ENCODE measurements around the gene IL13. TPM values are rescaled to one million over a fixed set of nuclear protein-coding genes. Genes with fewer than 3 reads are reported as not detected.

Gene IL13
- total RNA-seq, 1 donor from 2014 or later: not detected

DNA sequence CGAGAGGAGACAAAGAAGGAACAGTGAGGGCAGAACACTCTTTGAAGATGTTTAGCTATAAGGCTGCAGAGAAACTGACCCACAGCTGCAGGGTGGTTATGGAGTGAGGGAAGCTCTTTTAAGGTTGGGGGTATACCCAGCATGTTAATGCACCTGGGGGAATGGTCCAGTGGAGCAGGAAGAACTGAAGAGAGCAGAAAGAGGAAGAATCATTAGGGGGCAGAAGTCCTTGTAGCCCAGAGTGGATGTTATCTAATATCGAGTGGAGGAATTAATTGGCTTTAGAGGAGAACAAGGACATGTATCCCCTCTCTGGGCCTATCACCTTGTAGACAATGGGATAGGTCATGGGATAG, 23.5 kb downstream of the IL13 start:
- TF ChIP-seq, protein P1, sequence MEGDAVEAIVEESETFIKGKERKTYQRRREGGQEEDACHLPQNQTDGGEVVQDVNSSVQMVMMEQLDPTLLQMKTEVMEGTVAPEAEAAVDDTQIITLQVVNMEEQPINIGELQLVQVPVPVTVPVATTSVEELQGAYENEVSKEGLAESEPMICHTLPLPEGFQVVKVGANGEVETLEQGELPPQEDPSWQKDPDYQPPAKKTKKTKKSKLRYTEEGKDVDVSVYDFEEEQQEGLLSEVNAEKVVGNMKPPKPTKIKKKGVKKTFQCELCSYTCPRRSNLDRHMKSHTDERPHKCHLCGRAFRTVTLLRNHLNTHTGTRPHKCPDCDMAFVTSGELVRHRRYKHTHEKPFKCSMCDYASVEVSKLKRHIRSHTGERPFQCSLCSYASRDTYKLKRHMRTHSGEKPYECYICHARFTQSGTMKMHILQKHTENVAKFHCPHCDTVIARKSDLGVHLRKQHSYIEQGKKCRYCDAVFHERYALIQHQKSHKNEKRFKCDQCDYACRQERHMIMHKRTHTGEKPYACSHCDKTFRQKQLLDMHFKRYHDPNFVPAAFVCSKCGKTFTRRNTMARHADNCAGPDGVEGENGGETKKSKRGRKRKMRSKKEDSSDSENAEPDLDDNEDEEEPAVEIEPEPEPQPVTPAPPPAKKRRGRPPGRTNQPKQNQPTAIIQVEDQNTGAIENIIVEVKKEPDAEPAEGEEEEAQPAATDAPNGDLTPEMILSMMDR (IDR thresholded peaks at IDR 0.05): no peak
- Mint-ChIP-seq H3K36me3 (ENCODE audit: low read depth) (peaks cover 3% of the 10 kb centered on the region), H3K4me1 (ENCODE audit: low read depth) (peaks cover 38% of the 10 kb centered on the region), H3K27me3 (ENCODE audit: low read depth) (no peaks in the 10 kb centered on the region), H3K9me3 (ENCODE audit: low read depth) (no peaks in the 10 kb centered on the region), H3K4me3 (ENCODE audit: unreplicated experiment) (no peak overlapping the region), H3K27ac (ENCODE audit: unreplicated experiment) (no peak overlapping the region)
- DNase-seq (ENCODE audit: low spot score): no peak

DNA sequence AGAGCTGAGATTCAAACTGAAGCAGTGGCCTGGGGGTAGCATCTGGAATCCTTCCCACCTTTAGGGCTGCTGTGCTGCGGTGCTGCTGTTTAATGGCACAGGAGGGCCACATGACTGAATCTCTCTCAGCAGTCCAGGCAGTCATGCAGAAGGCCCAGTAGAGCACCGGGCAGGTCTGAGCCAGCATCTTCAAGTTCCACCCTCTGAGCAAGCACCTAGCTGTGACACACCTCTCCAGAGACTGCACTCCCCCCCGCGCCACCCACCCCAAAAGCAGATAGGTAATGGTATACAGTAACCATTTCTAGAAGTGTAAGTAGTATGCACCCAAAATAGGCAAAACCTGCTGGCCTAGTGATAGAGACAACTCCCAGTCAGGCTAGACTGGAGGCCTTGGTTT, 24.0 kb downstream of the IL13 start:
- H3K36me3 Mint-ChIP-seq (ENCODE audit: low read depth): peaks cover 3% of the 10 kb centered on the region
- no peak for DNase-seq (ENCODE audit: low spot score)

DNA sequence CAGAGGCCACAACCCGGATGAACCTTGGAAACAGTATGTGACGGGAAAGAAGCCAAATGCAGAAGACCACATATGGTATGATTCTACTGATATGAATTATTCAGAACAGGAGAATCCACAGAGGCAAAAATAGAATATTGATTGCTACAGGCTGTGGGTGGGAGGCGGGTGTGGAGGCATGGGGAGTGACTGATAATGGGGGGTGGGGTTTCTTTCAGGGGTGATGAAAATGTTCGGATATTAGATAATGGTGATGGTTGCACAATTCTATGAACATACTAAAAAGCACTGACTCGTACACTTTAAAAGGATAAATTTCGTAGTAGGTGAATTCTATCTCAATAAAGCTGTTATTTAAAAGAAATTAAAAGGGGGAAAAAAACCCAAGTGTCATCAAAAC, 26.5 kb downstream of the IL13 start:
- TF ChIP-seq, protein P1 (IDR thresholded peaks at IDR 0.05): no peak
- no peaks in the 10 kb centered on the region for H3K27me3 Mint-ChIP-seq (ENCODE audit: low read depth)
- no peak for DNase-seq (ENCODE audit: low spot score)
- H3K36me3 Mint-ChIP-seq (ENCODE audit: low read depth): peaks cover 3% of the 10 kb centered on the region
- H3K4me3 Mint-ChIP-seq (ENCODE audit: unreplicated experiment): no peak overlapping the region
- H3K9me3 Mint-ChIP-seq (ENCODE audit: low read depth): no peaks in the 10 kb centered on the region
- peaks cover 12% of the 10 kb centered on the region for H3K4me1 Mint-ChIP-seq (ENCODE audit: low read depth)
- no peak overlapping the region for H3K27ac Mint-ChIP-seq (ENCODE audit: unreplicated experiment)

More for the DNA sequence above, 24.0 kb downstream of the IL13 start:
- Mint-ChIP-seq H3K4me1 (ENCODE audit: low read depth) (peaks cover 33% of the 10 kb centered on the region), H3K27ac (ENCODE audit: unreplicated experiment) (no peak overlapping the region), H3K4me3 (ENCODE audit: unreplicated experiment) (no peak overlapping the region), H3K27me3 (ENCODE audit: low read depth) (no peaks in the 10 kb centered on the region), H3K9me3 (ENCODE audit: low read depth) (no peaks in the 10 kb centered on the region)
- TF ChIP-seq, protein P1 (IDR thresholded peaks at IDR 0.05): no peak

DNA sequence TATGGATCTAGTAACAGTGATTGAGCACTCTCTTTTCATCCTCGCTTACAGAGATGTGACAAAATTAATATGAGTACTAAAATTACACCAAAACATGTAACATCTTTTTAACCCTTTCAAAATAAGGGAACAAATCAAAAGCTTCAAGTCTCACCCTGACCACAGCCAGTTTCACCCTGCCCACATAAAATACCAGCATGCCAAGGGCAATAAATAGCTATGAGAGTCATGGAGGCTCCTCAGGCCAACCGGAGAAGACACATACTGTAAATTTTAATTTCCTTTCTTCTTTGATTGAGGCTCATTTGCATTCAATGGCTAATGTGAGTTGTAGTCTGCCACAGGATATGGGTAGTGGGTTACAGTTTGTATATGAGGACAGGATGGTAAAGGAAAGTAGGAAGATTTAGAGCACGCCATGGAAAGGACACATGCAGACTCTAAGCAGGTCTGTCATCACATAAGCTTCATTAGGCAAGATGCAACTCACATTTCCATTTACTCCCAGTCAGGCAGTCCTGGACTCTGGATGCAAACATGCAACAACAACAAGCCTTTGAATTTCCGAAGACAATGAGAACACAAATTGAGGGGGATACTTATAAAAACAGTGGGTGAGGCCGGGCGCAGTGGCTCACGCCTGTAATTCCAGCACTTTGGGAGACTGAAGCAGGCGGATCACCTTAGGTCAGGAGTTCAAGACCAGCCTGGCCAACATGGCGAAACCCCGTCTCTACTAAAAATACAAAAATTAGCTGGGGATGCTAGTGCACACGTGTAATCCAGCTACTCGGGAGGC, 27.1 kb downstream of the IL13 start:
- no peak for DNase-seq (ENCODE audit: low spot score)
- Mint-ChIP-seq H3K27me3 (ENCODE audit: low read depth) (no peaks in the 10 kb centered on the region), H3K9me3 (ENCODE audit: low read depth) (no peaks in the 10 kb centered on the region), H3K27ac (ENCODE audit: unreplicated experiment) (no peak overlapping the region), H3K4me1 (ENCODE audit: low read depth) (peaks cover 5% of the 10 kb centered on the region), H3K4me3 (ENCODE audit: unreplicated experiment) (no peak overlapping the region), H3K36me3 (ENCODE audit: low read depth) (peaks cover 4% of the 10 kb centered on the region)
- TF ChIP-seq, protein P1 (IDR thresholded peaks at IDR 0.05): no peak

DNA sequence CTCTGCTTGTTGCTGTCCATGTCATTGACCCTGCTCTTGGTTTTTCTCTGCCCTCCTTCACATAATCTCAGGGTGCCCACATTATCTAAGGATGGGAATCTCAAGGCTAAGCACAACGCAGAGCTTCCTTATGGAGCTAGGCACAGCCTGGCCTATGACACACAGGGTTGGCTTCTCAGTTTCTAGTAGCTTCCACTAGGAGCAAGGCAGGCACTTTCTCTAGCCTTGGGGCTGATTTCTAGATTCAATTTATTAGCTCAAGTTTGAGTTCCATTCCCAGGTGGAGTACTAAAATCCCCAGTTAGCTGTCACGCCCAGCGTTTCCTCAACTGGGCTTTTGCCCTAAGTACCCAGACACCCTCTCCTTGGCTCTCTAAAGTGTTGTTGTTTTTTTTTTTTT, 28.2 kb downstream of the IL13 start:
- Mint-ChIP-seq H3K36me3 (ENCODE audit: low read depth) (peaks cover 2% of the 10 kb centered on the region), H3K4me1 (ENCODE audit: low read depth) (no peaks in the 10 kb centered on the region), H3K4me3 (ENCODE audit: unreplicated experiment) (no peak overlapping the region), H3K9me3 (ENCODE audit: low read depth) (no peaks in the 10 kb centered on the region), H3K27me3 (ENCODE audit: low read depth) (no peaks in the 10 kb centered on the region), H3K27ac (ENCODE audit: unreplicated experiment) (no peak overlapping the region)
- TF ChIP-seq, protein P1 (IDR thresholded peaks at IDR 0.05): no peak
- no peak for DNase-seq (ENCODE audit: low spot score)
